HG02943 (cell line): ENCODE data around the gene COBLL1.
"Not testable (repeated sequence)": the region's sequence is repeated elsewhere in the genome, so short reads cannot be mapped to it uniquely, and the experiment has no call there.

Experiments used
- ATAC-seq: cut with Tn5 transposase; IDR thresholded peaks from one replicate; pipeline ENCODE4 v1.9.1; 2021; ENCODE audit warnings: mild to moderate bottlenecking, low read depth, moderate library complexity; ENCODE audit not compliant: unreplicated experiment

Gene COBLL1

DNA sequence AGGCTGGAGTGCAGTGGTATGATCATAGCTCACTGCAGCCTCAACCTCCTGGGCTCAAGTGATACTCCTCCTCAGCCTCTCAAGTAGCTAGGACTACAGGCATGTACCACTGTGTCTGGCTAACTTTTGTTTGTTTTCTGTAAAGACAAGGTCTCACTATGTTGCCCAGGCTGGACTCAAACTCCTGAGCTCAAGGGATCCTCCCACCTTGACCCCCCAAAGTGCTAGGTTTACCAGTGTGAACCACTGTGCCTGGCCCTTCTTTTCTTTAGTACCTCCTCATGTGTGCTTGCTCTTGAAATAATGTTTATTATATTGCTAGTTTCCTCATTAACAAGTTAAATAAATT lies 19.0 kb upstream of the COBLL1 start:
- no peak for ATAC-seq

DNA sequence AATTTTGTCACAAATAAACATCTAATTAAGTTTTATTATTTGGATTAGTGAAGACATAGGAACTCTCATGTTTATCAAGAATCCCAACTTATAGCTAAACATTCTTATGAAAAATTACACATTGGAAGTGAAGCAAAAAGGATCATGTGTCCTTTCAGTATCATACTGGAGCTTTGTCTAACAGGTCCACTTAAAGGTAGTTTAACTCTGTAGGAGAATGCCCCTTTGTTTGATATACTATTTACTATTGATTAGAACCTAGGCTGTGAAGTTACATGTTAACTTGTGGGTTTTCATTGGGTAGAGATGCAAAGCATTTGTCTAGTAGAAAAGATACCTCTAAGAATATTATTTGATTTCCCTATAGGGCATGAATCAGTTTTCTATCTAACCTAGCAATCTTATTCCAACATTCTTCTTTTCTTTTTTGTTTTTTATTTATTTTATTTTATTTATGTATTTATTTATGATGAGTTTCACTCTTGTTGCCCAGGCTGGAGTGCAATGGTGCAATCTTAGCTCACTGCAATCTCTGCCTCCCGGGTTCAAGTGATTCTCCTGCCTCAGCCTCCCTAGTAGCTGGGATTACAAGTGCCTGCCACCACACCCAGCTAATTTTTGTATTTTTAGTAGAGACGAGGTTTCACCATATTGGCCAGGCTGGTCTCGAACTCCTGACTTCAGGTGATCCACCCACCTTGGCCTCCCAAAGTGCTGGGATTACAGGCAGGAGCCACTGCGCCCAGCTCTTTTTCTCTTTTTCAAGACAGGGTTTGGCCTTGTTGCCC lies 18.5 kb upstream of the COBLL1 start:
- not testable (repeated sequence) for ATAC-seq

DNA sequence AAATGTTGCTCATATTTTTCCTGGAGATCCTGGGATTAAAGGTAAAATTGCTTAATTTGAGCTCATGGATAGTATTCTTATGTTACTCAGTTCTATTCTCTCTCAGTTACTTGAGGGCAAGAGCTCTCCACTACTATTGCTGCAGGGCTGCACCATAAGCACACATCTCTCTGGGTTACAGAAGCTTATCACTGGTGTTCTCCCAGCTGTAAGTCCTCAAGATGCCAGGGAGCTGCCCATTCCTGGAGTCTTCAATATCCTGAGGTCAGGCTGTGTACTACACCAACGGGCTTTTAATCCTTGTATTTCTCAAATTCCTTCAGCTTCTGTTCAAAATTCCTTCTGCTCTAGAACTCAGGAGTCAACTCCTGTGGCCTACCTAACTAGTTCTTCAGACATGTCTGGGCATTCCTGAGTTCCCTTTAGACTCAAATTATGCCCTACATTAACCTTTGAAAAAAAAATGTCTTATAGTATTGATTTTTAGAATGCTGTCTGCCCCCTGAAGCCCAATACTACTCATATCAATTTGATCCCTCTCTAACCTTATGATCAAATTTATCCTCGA lies 17.7 kb upstream of the COBLL1 start:
- ATAC-seq: no peak

DNA sequence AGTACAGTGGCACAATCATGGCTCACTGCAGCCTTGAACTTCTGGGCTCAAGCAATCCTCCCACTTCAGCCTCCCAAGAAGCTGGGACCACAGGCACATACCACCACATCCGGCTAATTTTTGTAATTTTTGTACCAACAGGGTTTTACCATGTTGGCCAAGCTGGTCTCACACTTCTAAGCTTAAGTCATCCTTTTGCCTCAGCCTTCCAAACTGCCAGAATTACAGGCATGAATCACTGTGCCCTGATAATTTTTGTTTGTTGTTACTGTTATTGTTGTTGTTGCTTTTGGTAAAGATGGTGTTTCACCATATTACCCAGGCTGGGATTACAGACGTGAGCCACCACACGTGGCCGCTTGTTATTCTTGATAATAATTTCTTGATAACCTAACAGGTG lies 10.5 kb upstream of the COBLL1 start:
- ATAC-seq: no peak

DNA sequence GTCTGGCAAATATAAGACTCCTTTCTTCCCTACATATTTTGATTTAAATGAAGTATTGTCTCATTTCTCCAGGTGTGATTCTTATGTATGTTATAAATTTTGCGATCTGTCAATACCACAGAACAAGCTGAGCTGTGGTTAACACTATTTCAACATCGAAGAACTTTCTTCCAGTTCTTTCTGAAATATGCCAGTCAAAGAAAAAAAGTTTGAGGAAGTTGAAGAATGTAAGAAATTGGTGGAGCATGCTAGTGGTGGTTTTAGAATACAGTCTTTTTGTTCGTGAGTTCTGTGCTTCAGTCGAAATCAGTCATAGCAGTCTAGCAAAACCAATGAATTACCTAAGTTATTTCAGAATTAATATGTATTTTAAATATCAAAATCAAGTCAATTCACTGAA lies 8.6 kb upstream of the COBLL1 start:
- ATAC-seq: no peak

DNA sequence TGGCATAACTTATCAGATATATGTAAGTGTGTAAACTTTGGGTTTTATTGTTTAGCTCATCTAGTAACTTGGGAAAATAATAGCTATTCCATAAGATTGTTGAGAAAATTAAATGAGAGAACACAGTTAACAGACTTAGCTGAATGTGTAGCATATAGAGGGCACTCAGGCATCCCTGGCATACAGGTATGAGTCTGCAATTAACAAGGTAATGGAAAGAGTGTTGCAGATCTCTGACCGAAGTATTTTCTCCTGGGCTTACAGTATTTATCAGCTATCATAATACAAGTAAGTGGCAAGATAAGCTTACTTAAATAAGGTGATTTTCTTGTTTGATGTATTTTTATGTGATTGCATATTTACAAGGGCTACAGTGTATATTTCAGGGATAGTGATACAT lies 7.9 kb upstream of the COBLL1 start:
- no peak for ATAC-seq

DNA sequence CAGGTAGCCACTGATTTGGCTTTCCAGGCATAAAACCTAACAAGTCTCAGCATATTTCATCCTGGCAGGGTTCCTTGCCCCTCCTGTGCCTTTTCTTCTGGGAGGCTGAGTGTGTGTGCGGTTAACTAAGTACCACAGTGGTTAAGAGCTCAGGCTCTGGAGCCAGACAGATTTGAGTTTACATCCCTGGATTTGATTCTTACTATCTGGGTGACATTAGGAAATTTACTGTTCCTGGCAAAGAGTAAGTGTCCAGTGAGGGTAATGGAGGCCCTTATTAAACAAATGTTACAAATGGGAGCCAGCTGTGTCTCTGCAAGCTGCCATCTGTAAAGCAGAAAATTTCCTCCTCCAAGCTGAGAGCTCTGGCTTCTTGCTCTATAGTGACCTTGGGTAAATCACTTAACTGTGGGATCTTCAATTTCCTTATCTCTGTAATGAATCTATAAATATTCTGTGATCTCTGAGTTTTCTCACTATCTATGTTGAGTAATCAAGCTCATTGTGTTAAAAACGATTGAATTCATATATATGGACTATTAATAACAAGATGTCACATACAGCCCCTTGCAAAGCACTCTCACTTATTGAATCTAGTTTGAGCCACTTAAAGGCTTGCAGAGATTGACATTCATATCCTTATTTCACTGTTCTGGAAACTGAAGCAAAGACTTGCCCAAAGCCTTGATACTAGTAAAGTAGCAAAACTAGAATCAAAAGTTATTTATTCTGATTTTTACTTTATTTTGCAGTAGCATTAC lies 6.5 kb upstream of the COBLL1 start:
- ATAC-seq: no peak

DNA sequence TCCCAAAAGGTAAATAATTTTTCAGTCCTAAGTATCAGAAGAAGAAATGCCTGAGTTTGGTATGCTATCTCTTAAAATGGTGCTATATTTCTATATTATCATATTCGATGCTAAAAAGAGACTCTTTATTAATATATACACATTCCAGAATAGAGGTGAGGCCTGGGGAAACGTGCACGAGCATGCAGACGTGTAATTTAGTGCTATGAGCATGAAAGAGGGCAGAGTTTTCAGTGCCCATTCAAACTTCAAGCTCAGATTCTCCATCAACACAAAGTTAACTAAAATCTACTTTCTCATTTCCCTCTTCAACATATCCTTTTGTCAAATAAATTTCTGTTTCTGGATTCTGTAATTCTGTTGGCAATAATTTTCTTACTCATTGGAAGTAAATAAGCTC lies 5.7 kb upstream of the COBLL1 start:
- ATAC-seq: no peak

DNA sequence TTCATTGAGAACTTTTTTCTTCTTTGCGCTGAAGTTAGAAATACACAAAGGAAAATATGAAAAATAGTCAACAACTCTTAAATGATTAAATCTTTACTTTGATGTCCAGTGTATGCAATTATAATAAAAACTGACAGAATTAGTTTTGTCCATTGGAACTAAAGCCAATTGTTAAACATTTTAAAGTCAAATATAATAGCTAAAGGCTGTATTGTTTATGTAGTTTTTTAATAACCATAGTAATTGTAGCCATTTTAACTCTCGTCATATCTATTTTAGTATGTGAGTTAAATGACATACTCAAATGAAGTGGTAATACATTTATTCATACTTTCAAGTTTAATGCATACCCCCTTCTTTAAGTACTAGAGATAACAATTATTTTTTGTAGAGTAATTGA lies 4.7 kb upstream of the COBLL1 start:
- ATAC-seq: no peak

DNA sequence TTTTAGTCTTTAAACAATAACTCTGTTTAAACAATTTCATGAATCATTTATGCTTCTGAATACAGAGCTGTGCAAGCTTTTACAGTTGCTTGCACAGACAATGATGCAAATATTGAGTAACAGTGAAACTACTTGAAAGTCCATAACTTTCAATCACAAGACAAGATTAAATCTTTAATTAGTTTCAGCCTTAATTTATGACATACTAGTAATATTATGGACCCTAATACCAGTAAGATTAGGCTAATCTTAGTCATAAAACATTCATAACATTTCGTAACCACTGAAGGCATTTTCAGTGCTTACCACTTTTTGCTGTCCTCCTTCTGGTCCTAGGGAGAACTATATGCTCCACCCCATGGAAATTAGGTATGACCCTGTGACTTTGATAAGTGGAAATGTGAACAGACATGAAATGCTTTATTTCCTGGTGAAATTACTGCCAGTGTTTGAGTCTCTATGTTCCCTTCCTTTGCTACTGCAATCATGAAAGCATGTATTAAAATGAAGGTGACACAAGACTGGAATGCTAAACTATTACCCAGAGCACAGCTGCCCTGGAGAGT lies 1.8 kb upstream of the COBLL1 start:
- no peak for ATAC-seq

DNA sequence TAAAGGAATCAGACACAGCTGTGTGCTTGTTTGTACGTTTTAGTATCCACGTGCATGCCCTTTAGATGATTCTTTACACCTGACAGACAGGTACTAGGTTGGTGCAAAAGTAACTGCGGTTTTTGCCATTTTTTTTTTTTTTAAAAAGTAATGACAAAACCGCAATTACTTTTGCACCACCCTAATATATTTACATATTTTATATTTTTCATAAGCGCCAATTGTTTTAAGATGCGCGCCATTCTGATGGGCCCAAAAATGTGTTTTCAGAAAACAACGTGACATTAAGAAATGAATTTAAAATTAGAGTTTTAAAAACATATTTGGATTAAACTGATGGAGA lies 972 bp upstream of the COBLL1 start:
- no peak for ATAC-seq

DNA sequence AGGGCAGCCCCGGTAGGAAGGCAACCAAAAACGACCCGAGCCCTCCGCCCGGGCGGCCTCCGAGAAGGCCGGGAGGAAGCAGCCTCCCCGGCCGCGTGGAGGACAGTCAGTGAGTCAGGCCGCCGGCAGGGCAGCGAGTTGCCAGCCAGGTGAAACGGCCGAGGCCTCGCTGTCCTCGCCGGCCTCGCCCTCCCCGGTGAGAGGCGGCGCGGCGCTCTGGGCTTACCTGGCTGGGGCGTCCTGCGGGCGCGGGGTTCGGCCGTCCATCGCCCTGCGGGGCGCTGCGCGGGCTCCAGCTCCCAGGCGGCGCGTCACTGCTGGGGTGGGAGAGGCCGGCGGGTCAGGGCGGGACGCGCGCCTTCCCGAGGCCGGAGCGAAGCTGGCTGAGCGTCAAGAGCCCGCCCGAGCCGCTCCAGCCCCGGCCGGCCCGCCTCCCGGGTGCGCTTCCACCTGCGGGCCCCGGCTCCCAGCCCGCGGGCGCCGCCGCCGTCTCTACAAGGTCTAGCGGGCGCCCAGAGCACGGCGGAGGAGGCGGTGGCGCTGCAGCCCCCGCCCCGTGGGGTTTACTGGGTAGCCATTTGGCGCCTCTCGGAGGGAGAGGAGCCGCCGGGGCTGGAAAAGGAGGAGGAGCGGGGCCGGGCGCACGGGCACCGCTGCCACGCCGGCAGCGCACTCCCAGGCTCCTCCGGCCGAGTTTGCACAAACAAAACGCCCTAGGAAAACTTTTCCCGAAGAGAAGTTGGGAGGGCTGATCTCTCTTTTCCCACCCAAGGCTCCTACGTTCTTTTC lies 499 bp downstream of the COBLL1 start:
- ATAC-seq: peak; percentile 54

DNA sequence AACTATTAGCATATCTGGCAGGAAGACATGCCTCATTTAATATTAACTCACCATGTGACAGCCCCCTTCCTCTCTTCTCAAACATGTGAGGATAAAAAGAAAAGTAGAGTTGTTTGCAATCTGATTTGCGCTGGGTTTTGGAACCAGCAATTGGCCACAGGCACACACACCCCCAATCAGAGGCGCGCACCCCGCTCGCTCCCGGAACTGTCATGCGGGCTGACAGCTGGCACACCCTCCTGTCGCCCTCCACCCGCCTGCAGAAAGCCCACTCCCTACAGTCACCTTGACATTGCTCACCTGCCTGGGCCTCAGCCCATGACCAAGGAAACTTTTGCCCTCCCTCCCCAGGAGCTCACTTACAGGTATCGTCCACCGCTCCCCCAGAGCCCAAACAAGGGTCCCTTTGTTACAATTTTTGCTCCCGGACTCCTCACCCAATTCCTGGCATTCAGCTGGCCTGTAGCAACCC lies 1.1 kb downstream of the COBLL1 start:
- no peak for ATAC-seq

DNA sequence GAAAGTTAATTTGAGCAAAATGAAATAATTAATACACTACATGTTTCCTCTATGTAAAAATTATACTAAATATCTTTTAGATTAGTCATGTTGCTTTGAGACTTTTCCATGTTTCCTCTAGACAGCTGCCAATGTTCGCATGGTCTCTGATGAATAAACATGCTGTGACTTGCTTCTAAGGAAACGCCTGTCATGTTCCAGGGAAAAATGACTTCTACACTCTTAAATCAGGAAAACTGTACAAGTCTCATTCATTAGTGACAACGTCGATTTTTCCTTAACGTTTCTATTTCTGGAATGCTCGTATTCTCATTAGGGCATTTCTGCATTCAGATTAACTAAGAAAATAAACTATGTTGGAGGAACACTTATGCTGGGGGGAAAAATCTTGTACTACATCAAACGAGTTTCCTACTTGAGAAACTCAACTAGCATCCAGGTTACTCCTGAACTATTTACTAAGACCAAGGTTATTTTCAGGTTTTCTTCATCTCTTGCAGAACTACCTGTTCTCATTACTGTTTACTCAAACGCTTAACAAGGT lies 1.6 kb downstream of the COBLL1 start:
- no peak for ATAC-seq

DNA sequence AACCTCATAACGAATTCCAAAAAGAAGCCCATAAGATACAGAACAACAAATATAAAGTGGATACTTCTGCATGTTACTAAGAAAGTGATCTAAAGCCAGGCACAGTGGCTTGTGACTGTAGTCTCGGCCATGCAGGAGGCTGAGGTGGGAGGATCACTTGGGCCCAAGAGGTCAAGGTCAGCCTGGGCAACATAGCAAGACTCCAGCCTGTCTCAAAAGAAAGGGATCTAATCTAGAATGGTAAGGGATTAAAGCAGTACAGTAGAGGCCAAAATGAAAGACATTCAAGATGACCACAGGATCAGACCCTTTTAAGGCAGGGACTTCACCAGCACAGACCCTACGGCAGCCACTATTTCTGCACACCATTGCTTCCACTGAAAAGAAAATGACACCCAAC lies 3.8 kb downstream of the COBLL1 start:
- ATAC-seq: no peak

DNA sequence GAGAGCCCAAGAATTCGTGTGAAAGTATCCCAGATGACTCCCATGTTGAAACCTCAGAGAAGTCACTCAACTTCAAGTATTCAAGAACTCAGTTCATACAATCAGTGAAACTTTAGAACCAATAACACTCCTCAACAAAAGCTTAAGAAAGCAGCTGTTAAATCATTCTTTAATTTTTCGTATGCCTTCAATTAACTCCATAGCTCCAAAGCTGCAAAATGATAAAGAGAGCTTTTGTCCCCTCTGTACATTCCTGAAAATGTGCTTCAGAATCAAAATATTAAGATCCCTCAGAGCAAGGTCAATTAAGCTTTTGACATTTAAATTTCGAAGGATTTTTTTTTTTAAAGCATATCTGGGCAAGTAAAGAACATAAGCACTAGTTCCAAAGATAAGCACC lies 4.7 kb downstream of the COBLL1 start:
- no peak for ATAC-seq

DNA sequence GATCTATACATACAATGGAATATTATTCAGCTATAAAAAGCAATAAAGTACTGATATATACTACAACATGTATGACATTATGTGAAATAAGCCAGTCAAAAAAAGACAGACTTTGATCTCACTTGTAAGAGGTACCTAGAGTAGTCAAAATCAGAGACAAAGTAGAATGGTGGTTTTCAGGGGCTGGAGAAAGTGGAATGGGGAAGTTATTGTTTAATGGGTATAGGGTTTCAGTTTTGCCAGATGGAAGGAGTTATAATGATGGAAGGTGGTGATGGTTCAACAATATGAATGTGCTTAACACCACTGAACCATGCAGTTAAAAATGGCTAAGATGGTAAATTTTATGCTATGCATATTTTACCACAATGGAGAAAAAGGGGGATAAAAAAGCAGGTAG lies 6.3 kb downstream of the COBLL1 start:
- no peak for ATAC-seq

DNA sequence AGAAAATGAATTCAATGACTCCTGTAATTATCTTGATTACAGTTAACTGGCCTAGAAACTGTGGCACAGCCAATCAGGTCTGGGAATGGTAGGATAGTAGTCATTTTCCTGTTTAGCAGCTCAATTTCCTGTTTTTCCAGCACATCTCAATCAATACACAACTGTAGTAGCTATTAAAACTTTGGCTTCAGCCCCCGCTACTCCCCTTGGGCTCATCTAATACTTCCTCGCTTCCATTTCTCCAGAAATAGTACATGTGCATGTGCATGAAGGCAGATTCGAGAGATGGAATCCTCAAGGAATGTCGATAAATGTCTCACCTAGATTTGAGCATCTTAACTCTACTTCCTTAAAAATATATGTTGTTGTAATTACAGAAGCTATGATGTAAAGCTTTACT lies 9.7 kb downstream of the COBLL1 start:
- ATAC-seq: no peak

DNA sequence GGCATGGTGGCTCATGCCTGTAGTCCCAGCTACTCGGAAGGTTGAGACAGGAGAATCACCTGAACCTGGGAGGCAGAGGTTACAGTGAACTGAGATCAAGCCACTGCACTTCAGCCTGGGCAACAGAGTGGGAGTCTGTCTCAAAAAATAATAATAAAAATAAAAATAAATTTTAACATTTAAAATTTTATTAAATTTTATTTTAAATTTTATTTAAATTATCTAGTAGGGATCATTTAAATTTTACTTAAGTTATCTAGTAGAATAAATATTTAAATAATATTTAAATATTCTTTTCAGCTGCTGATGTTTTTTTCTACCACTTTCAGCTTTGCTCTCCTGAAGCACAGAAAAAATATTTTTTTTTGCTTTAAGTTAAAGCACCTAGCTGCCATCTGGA lies 10.4 kb downstream of the COBLL1 start:
- ATAC-seq: no peak
